Measurements from ENCODE around the gene SNRPA1.

DNA sequence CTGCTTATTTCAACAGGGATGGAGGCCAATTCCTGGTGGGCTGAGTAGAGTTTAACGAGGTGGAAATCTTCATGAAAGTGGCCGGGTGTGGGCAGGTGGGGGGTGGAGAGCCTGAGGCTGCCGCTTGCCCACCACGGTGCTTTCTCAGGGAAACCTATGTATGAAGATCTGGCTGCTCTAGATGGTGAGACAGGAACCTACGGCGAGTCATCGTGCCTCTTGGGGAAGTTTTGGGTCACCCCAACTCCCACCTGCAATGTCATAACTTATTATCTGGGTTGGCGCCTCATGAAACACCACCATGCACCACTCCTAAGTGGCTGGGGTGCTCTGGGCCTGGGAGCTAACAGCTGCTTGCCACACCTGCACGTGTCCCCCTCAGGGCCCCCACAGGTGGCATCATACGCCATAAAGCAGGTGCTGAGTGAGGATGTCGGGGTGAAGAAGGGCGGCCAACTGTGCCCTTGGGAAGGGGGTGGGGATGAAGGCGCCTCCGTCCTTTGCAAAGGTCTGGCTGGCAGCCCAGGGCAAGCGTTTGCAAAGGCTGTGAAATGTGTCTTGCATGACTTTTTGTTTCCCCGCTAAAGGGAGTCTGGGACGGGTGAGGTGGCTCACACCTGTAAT lies 27.9 kb upstream of the SNRPA1 start:
- no peak for TF ChIP-seq POLR2AphosphoS5 (IDR thresholded peaks at IDR 0.05; ENCODE audit: low read depth, low read length)
- no peak for TF ChIP-seq TAF1 (IDR thresholded peaks at IDR 0.05; ENCODE audit: borderline replicate concordance, low read depth, low read length)
- no peak for TF ChIP-seq POLR2A (IDR thresholded peaks at IDR 0.05; ENCODE audit: low read depth, low read length)
